Mucosa of stomach (tissue), 1 donor: ENCODE measurements around the gene ARPP19.
A peak's percentile ranks its signal among the peaks of the same experiment; 100 is the strongest.

Experiments used
- H3K27me3 ChIP-seq: one replicate; pipeline ENCODE4 v1.7.0; 2013; ENCODE audit warnings: mild to moderate bottlenecking, low read length; ENCODE audit not compliant: control insufficient read depth, insufficient read depth
- H3K36me3 ChIP-seq: one replicate; pipeline ENCODE4 v1.7.0; 2013; ENCODE audit warnings: low read length; ENCODE audit not compliant: control insufficient read depth, insufficient read depth
- H3K4me1 ChIP-seq: one replicate; pipeline ENCODE4 v1.7.0; 2013; ENCODE audit warnings: mild to moderate bottlenecking, low read length; ENCODE audit not compliant: control insufficient read depth, insufficient read depth
- H3K4me3 ChIP-seq: one replicate; pipeline ENCODE4 v1.7.0; 2013; ENCODE audit warnings: low read length
- H3K9ac ChIP-seq: one replicate; pipeline ENCODE4 v1.7.0; 2013; ENCODE audit warnings: mild to moderate bottlenecking, low read length, moderate library complexity
- H3K9me3 ChIP-seq: one replicate; pipeline ENCODE4 v1.7.0; 2013; ENCODE audit warnings: mild to moderate bottlenecking, low read length, moderate library complexity; ENCODE audit not compliant: control insufficient read depth
- donor health status: Pancreatic carcinoma.

Gene ARPP19

GRCh38 chr15:52540374-52541012, 28.3 kb downstream of the ARPP19 start:
- Histone ChIP-seq H3K27me3 (no peaks in the 10 kb centered on the region), H3K4me3 (no peak overlapping the region), H3K9ac (no peak overlapping the region), H3K9me3 (no peaks in the 10 kb centered on the region), H3K36me3 (no peaks in the 10 kb centered on the region), H3K4me1 (no peaks in the 10 kb centered on the region)

- Histone ChIP-seq H3K27me3 (peaks cover 6% of the 10 kb centered on the region), H3K4me3 (no peak overlapping the region), H3K36me3 (no peaks in the 10 kb centered on the region), H3K4me1 (no peaks in the 10 kb centered on the region), H3K9ac (no peak overlapping the region), H3K9me3 (no peaks in the 10 kb centered on the region)
Observed at GRCh38 chr15:52537459-52537858, 31.4 kb downstream of the ARPP19 start.

GRCh38 chr15:52532427-52532826, 36.4 kb downstream of the ARPP19 start:
- H3K36me3 ChIP-seq = no peaks in the 10 kb centered on the region
- H3K27me3 ChIP-seq = peaks cover 52% of the 10 kb centered on the region
- H3K4me3 ChIP-seq = no peak overlapping the region
- no peak overlapping the region for H3K9ac ChIP-seq
- H3K9me3 ChIP-seq = no peaks in the 10 kb centered on the region
- peaks cover 10% of the 10 kb centered on the region for H3K4me1 ChIP-seq

GRCh38 chr15:52529940-52530339, 38.9 kb downstream of the ARPP19 start:
- Histone ChIP-seq H3K4me1 (peaks cover 10% of the 10 kb centered on the region), H3K4me3 (no peak overlapping the region), H3K9ac (peak overlapping the region; percentile 38), H3K27me3 (peaks cover 52% of the 10 kb centered on the region), H3K36me3 (no peaks in the 10 kb centered on the region), H3K9me3 (no peaks in the 10 kb centered on the region)

- H3K36me3 ChIP-seq = no peaks in the 10 kb centered on the region
- no peaks in the 10 kb centered on the region for H3K9me3 ChIP-seq
- H3K4me3 ChIP-seq = no peak overlapping the region
- H3K9ac ChIP-seq = peak overlapping the region; percentile 38
- peaks cover 51% of the 10 kb centered on the region for H3K27me3 ChIP-seq
- peaks cover 10% of the 10 kb centered on the region for H3K4me1 ChIP-seq
Observed at GRCh38 chr15:52529341-52529924, 39.4 kb downstream of the ARPP19 start.

- Histone ChIP-seq H3K4me3 (peak within 1 kb of the TSS; percentile 21), H3K9me3 (no peaks in the 10 kb centered on the region), H3K4me1 (peaks cover 10% of the 10 kb centered on the region), H3K36me3 (no peaks in the 10 kb centered on the region), H3K9ac (peak within 1 kb of the TSS; percentile 56), H3K27me3 (peaks cover 46% of the 10 kb centered on the region)
Observed at GRCh38 chr15:52528564-52529340, 40.1 kb downstream of the ARPP19 start, which contains the start of gene MYO5A. TSS of gene MYO5A (minus strand) at chr15:52528880. CDS start at chr15:52528806, 74 bp downstream.

- H3K27me3 ChIP-seq = peaks cover 46% of the 10 kb centered on the region
- peak overlapping the region; percentile 21 for H3K4me3 ChIP-seq
- H3K36me3 ChIP-seq = no peaks in the 10 kb centered on the region
- H3K9me3 ChIP-seq = no peaks in the 10 kb centered on the region
- H3K9ac ChIP-seq = peak overlapping the region; percentile 56
- peaks cover 10% of the 10 kb centered on the region for H3K4me1 ChIP-seq
Observed at GRCh38 chr15:52527911-52528563, 40.8 kb downstream of the ARPP19 start.

- Histone ChIP-seq H3K27me3 (peaks cover 44% of the 10 kb centered on the region), H3K4me1 (peaks cover 10% of the 10 kb centered on the region), H3K9ac (no peak overlapping the region), H3K9me3 (no peaks in the 10 kb centered on the region), H3K4me3 (no peak overlapping the region), H3K36me3 (no peaks in the 10 kb centered on the region)
Observed at GRCh38 chr15:52527196-52527910, 41.5 kb downstream of the ARPP19 start.

- no peak overlapping the region for H3K4me3 ChIP-seq
- peaks cover 4% of the 10 kb centered on the region for H3K4me1 ChIP-seq
- H3K36me3 ChIP-seq = no peaks in the 10 kb centered on the region
- H3K9me3 ChIP-seq = no peaks in the 10 kb centered on the region
- peaks cover 17% of the 10 kb centered on the region for H3K27me3 ChIP-seq
- H3K9ac ChIP-seq = no peak overlapping the region
Observed at GRCh38 chr15:52524223-52525136, 44.4 kb downstream of the ARPP19 start.

GRCh38 chr15:52523647-52524046, 45.2 kb downstream of the ARPP19 start:
- H3K36me3 ChIP-seq = no peaks in the 10 kb centered on the region
- H3K4me1 ChIP-seq = no peaks in the 10 kb centered on the region
- no peak overlapping the region for H3K9ac ChIP-seq
- H3K27me3 ChIP-seq = peaks cover 11% of the 10 kb centered on the region
- no peak overlapping the region for H3K4me3 ChIP-seq
- no peaks in the 10 kb centered on the region for H3K9me3 ChIP-seq

- no peaks in the 10 kb centered on the region for H3K36me3 ChIP-seq
- no peaks in the 10 kb centered on the region for H3K9me3 ChIP-seq
- no peak overlapping the region for H3K9ac ChIP-seq
- H3K4me3 ChIP-seq = no peak overlapping the region
- peaks cover 8% of the 10 kb centered on the region for H3K27me3 ChIP-seq
- no peaks in the 10 kb centered on the region for H3K4me1 ChIP-seq
Observed at GRCh38 chr15:52523192-52523591, 45.6 kb downstream of the ARPP19 start.
